GM18861 (cell line): ENCODE data around the gene MSI2.

Source experiments
- ATAC-seq: cut with Tn5 transposase; IDR thresholded peaks from one replicate; pipeline ENCODE4 v1.9.1; 2021; ENCODE audit not compliant: unreplicated experiment

Gene MSI2

GRCh38 chr17:57665696-57666095 lies 409.4 kb downstream of the MSI2 start:
- no peak for ATAC-seq

- ATAC-seq, result no peak
Observed at GRCh38 chr17:57666201-57666870, 410.0 kb downstream of the MSI2 start.

- no peak for ATAC-seq
Observed at GRCh38 chr17:57666946-57667345, 410.6 kb downstream of the MSI2 start.

DNA sequence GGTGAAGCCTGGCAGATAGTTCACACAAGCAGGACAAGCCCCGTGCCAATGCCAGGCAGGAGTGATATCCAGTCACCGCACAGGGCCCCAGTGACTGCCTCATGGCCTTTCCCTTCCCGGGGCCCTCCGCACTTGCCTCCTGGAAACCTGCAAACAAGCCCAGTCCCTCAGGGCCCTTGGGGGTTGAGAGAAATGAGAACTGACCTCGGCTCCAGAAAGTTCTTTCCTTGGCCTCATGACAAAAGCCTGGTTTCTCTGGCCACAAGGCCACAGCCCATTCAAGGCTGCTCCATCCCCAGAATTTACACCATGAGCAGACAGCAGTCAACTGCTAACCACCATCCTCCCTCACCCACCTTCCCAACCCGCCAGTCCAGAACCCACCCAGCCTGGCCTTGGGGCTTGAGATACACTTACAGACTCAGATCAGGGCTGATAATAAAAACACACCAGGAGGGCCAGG lies 411.2 kb downstream of the MSI2 start:
- no peak for ATAC-seq

GRCh38 chr17:57668332-57668731 lies 412.0 kb downstream of the MSI2 start:
- ATAC-seq, result no peak

DNA sequence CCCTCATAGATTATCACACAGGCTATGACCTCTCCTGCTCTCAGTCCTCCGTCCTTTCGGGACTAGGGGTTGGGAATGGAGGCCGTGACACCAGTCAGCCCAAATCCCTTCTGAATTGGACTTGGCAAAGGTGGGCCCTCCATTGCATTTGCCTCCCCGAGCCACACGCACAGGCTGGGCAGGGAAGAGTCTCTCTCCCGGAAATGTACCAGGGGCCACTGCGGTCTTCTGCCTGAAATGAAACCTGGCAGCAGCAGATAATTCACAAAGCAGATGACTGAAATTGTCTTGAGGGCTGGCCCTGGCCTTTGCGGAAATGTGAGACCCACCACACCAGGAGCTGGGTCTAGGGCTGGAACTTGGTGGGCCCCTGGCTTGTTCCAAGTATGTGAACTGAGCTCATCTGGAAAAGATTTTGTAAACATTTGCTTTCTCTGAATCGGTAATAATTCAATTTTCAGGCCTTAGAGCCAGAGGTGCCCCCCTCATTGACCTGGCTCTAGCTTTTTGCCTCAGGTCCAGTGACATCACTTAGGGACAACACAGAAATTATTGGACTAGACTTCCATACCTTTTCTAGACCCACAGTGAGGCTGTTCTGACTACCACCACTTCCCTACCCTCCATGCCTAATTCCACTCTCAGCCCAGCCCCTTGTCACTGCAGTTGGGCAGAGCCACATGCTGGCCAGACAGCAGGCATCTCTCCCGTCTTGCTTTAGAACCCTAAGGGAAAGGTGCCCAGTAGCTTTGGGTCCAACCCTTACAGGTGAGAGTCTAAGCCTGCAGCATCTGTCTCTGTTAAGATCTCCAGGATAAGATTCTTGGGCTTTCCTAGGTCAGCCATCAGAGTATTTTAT lies 413.6 kb downstream of the MSI2 start:
- no peak for ATAC-seq

- no peak for ATAC-seq
Observed at GRCh38 chr17:57670769-57671569, 414.6 kb downstream of the MSI2 start.

- no peak for ATAC-seq
Observed at GRCh38 chr17:57671667-57672632, 415.6 kb downstream of the MSI2 start.

GRCh38 chr17:57672971-57673370 lies 416.6 kb downstream of the MSI2 start:
- no peak for ATAC-seq

- ATAC-seq, result no peak
Observed at GRCh38 chr17:57674894-57675293, 418.6 kb downstream of the MSI2 start.

- no peak for ATAC-seq
Observed at GRCh38 chr17:57675427-57676387, 419.4 kb downstream of the MSI2 start.

GRCh38 chr17:57676543-57676942 lies 420.2 kb downstream of the MSI2 start:
- no peak for ATAC-seq

DNA sequence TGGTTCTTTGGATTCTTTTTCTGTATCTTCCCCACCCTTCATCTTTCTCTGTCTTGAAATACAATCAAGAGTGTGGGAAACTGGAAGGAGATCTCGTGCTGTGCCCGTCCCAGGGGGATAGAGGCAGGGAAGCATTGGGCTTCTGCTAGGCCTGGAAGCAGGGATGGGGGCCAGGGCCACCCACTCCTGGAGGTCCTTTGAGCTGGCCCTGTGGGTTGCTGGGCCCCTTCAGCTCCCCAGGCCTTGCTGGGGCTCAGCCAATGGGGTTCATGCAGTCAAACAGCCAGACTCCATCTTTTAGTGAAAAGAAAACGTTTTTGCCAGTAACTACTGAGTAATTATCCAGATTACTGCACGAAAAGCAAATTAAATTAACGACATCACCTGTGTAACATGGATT lies 421.0 kb downstream of the MSI2 start:
- no peak for ATAC-seq

DNA sequence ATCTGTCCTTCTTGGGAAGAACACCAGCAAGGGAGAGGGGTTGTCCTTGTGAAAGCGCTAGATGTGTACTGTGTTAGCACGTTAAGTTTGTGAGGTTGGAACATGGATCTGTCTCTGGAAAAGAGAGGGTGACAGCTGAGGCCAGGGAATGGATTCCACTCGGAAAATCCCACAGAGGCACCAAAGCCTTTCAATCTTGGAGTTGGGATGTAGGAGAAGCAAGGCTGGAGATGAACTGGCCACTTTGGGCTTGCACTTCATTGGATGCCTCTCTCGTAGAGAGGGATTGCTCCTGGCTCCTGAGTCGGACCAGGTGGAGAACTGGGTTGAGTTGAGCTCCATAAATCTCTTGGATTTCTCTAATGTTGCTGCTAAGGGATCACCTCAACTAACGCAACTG lies 421.5 kb downstream of the MSI2 start:
- ATAC-seq, result no peak

GRCh38 chr17:57678393-57678792 lies 422.1 kb downstream of the MSI2 start:
- ATAC-seq, result no peak

DNA sequence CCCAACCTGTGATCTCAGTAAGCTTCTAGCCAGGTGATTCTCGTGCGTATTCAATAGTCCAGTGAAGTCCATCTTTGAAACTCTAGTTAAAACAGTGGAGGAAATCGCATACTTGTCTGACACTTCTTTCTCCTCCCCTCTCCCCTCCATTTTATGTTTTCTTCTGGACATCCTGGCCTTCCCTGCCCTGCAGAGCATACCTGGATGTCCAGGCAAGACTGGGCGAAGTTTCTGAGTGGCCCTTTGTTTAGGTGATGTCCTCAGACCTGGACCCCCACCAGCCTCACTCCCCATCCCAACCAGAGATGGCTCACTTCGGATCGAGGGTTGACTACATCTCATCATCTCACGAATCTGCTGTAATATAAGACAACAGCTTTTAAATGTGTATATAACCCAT lies 423.0 kb downstream of the MSI2 start:
- no peak for ATAC-seq

DNA sequence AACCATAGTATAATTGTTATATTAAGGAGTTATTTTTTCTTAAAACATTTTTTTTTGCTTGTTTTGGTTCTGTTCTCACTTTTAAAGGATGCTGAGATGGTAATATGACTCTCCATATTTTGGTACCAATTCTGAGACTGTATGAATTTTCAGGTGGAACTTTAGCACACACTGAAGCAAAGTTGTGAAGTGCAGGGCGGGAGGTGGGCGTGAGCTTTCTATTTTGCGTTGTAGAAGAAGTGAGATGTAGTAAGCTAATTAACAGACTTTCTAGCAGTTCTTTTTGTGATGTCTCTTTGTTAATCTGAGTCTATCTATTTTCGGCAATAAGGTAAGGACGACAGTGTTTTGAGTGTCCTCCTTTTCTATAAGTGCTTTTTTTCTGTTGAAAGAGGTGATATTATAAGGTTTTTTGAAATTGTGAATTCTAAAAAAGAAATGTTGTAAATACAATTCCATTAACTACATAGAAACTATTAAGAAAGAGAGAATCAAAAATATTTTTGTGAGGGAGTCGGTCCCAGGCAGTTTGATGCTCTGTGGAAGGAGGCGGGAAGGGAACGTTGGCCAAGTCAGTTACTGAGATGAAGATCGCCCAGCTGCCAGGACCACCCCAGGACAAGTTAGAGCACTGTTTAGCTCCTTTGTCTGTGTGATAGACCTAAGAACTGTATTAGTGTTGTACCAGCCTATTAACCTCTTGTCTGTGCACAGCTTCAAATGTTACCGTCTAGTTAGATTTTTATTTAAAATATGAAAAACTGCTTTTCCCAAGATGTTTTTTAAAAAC lies 423.8 kb downstream of the MSI2 start:
- ATAC-seq, result no peak

GRCh38 chr17:57682701-57683100 lies 426.4 kb downstream of the MSI2 start:
- ATAC-seq, result no peak
